H9 (cell line): ENCODE data around the gene ACSM4. TPM values are rescaled to one million over a fixed set of nuclear protein-coding genes. Genes with fewer than 3 reads are reported as not detected.

Experiments
- DNase-seq: peaks from one replicate; pipeline ENCODE4 v3.0.0-alpha.2; 2017
- H2AFZ ChIP-seq: one replicate; pipeline ENCODE4 v1.6.1; 2013; ENCODE audit warnings: mild to moderate bottlenecking, low read length, control low read depth, moderate library complexity
- H2AK5ac ChIP-seq: 2 replicates; pipeline ENCODE4 v1.6.1; 2013; ENCODE audit warnings: low read length, control low read depth, mixed read lengths; ENCODE audit not compliant: insufficient read length
- H2BK120ac ChIP-seq: one replicate; pipeline ENCODE4 v1.6.1; 2013; ENCODE audit warnings: low read depth, mild to moderate bottlenecking, low read length, control low read depth, inconsistent platforms; ENCODE audit not compliant: poor library complexity, severe bottlenecking
- H2BK12ac ChIP-seq: 2 replicates; pipeline ENCODE4 v1.6.1; 2013; ENCODE audit warnings: low read length, control low read depth, mixed read lengths, low read depth; ENCODE audit not compliant: insufficient read length
- H2BK15ac ChIP-seq: 2 replicates; pipeline ENCODE4 v1.6.1; 2013; ENCODE audit warnings: low read depth, low read length, control low read depth
- H2BK20ac ChIP-seq: one replicate; pipeline ENCODE4 v1.6.1; 2013; ENCODE audit warnings: low read depth, mild to moderate bottlenecking, low read length, control low read depth, inconsistent platforms; ENCODE audit not compliant: poor library complexity, severe bottlenecking
- H2BK5ac ChIP-seq: 2 replicates; pipeline ENCODE4 v1.6.1; 2013; ENCODE audit warnings: low read length, control low read depth, mixed read lengths; ENCODE audit not compliant: insufficient read length
- H3K14ac ChIP-seq: 2 replicates; pipeline ENCODE4 v1.6.1; 2013; ENCODE audit warnings: low read length, control low read depth; ENCODE audit not compliant: insufficient read depth
- H3K18ac ChIP-seq: 2 replicates; pipeline ENCODE4 v1.6.1; 2013; ENCODE audit warnings: low read depth, mild to moderate bottlenecking, mixed read lengths, low read length, control low read depth; ENCODE audit not compliant: insufficient read length
- H3K23ac ChIP-seq: 2 replicates; pipeline ENCODE4 v1.6.1; 2013; ENCODE audit warnings: low read length, control low read depth, mixed read lengths, low read depth; ENCODE audit not compliant: insufficient read length
- H3K23me2 ChIP-seq: 2 replicates; pipeline ENCODE4 v1.6.1; 2013; ENCODE audit warnings: low read depth, mild to moderate bottlenecking, mixed read lengths, low read length, control low read depth; ENCODE audit not compliant: insufficient read length, poor library complexity, severe bottlenecking
- H3K27ac ChIP-seq: 2 replicates; pipeline ENCODE4 v1.5.1; 2013; ENCODE audit warnings: low read length, control low read depth, mixed read lengths, low read depth; ENCODE audit not compliant: insufficient read length
- H3K27me3 ChIP-seq: 2 replicates; pipeline ENCODE4 v1.6.1; 2013; ENCODE audit warnings: low read length, control low read depth, inconsistent platforms; ENCODE audit not compliant: insufficient read depth
- H3K4ac ChIP-seq: 2 replicates; pipeline ENCODE4 v1.6.1; 2013; ENCODE audit warnings: low read depth, mild to moderate bottlenecking, control low read depth, inconsistent platforms, low read length, moderate library complexity
- H3K4me1 ChIP-seq: 2 replicates; pipeline ENCODE4 v1.6.1; 2013; ENCODE audit warnings: low read length, control low read depth, inconsistent platforms; ENCODE audit not compliant: insufficient read depth
- H3K4me2 ChIP-seq: 2 replicates; pipeline ENCODE4 v1.6.1; 2013; ENCODE audit warnings: low read length, control low read depth, mixed read lengths; ENCODE audit not compliant: insufficient read length, insufficient read depth
- H3K56ac ChIP-seq: 2 replicates; pipeline ENCODE4 v1.6.1; 2013; ENCODE audit warnings: low read depth, mild to moderate bottlenecking, mixed read lengths, low read length, control low read depth; ENCODE audit not compliant: insufficient read length
- H3K79me1 ChIP-seq: 2 replicates; pipeline ENCODE4 v1.6.1; 2013; ENCODE audit warnings: low read depth, mild to moderate bottlenecking, moderate library complexity, low read length, control low read depth, inconsistent platforms; ENCODE audit not compliant: insufficient read depth, poor library complexity, severe bottlenecking
- H3K79me2 ChIP-seq: 2 replicates; pipeline ENCODE4 v1.6.1; 2013; ENCODE audit warnings: low read length, control low read depth, inconsistent platforms; ENCODE audit not compliant: insufficient read depth
- H3K9ac ChIP-seq: 2 replicates; pipeline ENCODE4 v1.6.1; 2013; ENCODE audit warnings: low read length, control low read depth, mixed read lengths; ENCODE audit not compliant: insufficient read length; ENCODE audit errors: extremely low read depth
- H3K9me3 ChIP-seq: one replicate; pipeline ENCODE4 v1.6.1; 2013; ENCODE audit warnings: low read depth, low read length, inconsistent platforms; ENCODE audit not compliant: control insufficient read depth
- H3T11ph ChIP-seq: one replicate; pipeline ENCODE4 v1.6.1; 2013; ENCODE audit warnings: mild to moderate bottlenecking, low read length, control low read depth, inconsistent platforms
- H4K20me1 ChIP-seq: one replicate; pipeline ENCODE4 v1.6.1; 2013; ENCODE audit not compliant: control insufficient read depth, insufficient read length, insufficient read depth
- H4K5ac ChIP-seq: 2 replicates; pipeline ENCODE4 v1.6.1; 2013; ENCODE audit warnings: low read depth, mild to moderate bottlenecking, mixed read lengths, low read length, control low read depth; ENCODE audit not compliant: insufficient read length
- H4K8ac ChIP-seq: replicated peaks from 2 replicates; pipeline ENCODE4 v1.6.1; 2013; ENCODE audit warnings: low read length, control low read depth, mixed read lengths, low read depth; ENCODE audit not compliant: insufficient read length
- H4K91ac ChIP-seq: 2 replicates; pipeline ENCODE4 v1.6.1; 2013; ENCODE audit warnings: low read depth, mild to moderate bottlenecking, moderate library complexity, mixed read lengths, low read length, control low read depth; ENCODE audit not compliant: insufficient read length
- H3K27ac Mint-ChIP-seq, 3 experiments: 2 replicates in 2 of 3; 3 replicates in 1 of 3; pipeline ENCODE4 v1.8.0; 2020 to 2021; ENCODE audit warnings: mixed read lengths in 3 of 3, mild to moderate bottlenecking in 1 of 3, moderate library complexity in 1 of 3
- H3K27me3 Mint-ChIP-seq: 2 replicates; pipeline ENCODE4 v1.8.0; 2021; ENCODE audit warnings: low read depth, mild to moderate bottlenecking, moderate library complexity, mixed read lengths
- H3K36me3 Mint-ChIP-seq, 3 experiments: 2 replicates in 2 of 3; 3 replicates in 1 of 3; pipeline ENCODE4 v1.8.0; 2020 to 2021; ENCODE audit warnings: low read depth in 3 of 3, mixed read lengths in 3 of 3; ENCODE audit not compliant: insufficient read depth in 1 of 3
- H3K4me1 Mint-ChIP-seq, 2 experiments: 2 replicates each; pipeline ENCODE4 v1.8.0; 2020; ENCODE audit warnings: mixed read lengths in 2 of 2
- H3K4me3 Mint-ChIP-seq, 2 experiments: 2 replicates in 1 of 2; 3 replicates in 1 of 2; pipeline ENCODE4 v1.8.0; 2020 to 2021; ENCODE audit warnings: mild to moderate bottlenecking in 2 of 2, mixed read lengths in 2 of 2, moderate library complexity in 1 of 2
- H3K9me3 Mint-ChIP-seq, 2 experiments: 2 replicates in 1 of 2; 3 replicates in 1 of 2; pipeline ENCODE4 v1.8.0; 2020; ENCODE audit warnings: mild to moderate bottlenecking in 2 of 2, mixed read lengths in 2 of 2, moderate library complexity in 1 of 2
- CTCF ChIP-seq: fragments of 200-600 bp; sonication (generic); conservative IDR thresholded peaks from 3 replicates; pipeline ENCODE4 v1.8.0; 2021; ENCODE audit warnings: antibody characterized with exemption, mild to moderate bottlenecking
- WGBS: extraction: QIAGEN DNeasy Blood & Tissue Kit; methylation state at CpG from one replicate; pipeline ENCODE4 v1.1.7; 2013; ENCODE audit warnings: missing lambda C conversion rate, low lambda C conversion rate, mixed read lengths; ENCODE audit not compliant: insufficient read length; ENCODE audit errors: extremely low coverage; 5-methylcytosine and 5-hydroxymethylcytosine counted together
- total RNA-seq: library from RNA; stranded (reverse); gene quantifications from 2 replicates; pipeline ENCODE4 v1.2.1, GENCODE V29; 2021

ACSM4 gene
- total RNA-seq, 1 experiment from 2014 or later, result not detected

GRCh38 chr12:7292300-7292699, 11.6 kb upstream of the ACSM4 start:
- no peak for DNase-seq
- no peaks in the 10 kb centered on the region for H4K20me1 ChIP-seq
- peaks cover 3% of the 10 kb centered on the region; the same call in 1 of the 2 replicates for H3K4me1 ChIP-seq
- no CpG with 5 or more reads among the region's 2 CpGs for WGBS
- no peak overlapping the region for H2BK120ac ChIP-seq
- Mint-ChIP-seq H3K27me3 (peaks cover 1% of the 10 kb centered on the region), H3K4me1 (peaks cover 31 to 35% of the 10 kb centered on the region in 2 experiments), H3K36me3 (peaks cover 25 to 44% (median 35%) of the 10 kb centered on the region in 3 experiments), H3K4me3 (no peak overlapping the region), H3K27ac (no peak overlapping the region), H3K9me3 (peaks cover 35 to 43% of the 10 kb centered on the region in 2 experiments)
- peaks cover 18% of the 10 kb centered on the region for H3K9me3 ChIP-seq
- H3K18ac ChIP-seq, result no peak overlapping the region
- no peak for TF ChIP-seq CTCF
- H3K9ac ChIP-seq, result no peak overlapping the region
- H3K27ac ChIP-seq, result no peak overlapping the region
- no peak overlapping the region for H3K4me2 ChIP-seq
- H3K23ac ChIP-seq, result no peak overlapping the region
- no peaks in the 10 kb centered on the region for H3K79me2 ChIP-seq
- no peak overlapping the region for H3T11ph ChIP-seq
- H4K8ac ChIP-seq, result no peak overlapping the region
- no peak overlapping the region for H2BK12ac ChIP-seq
- no peak overlapping the region for H2BK15ac ChIP-seq
- no peaks in the 10 kb centered on the region for H3K79me1 ChIP-seq
- no peak overlapping the region for H2BK20ac ChIP-seq
- H3K56ac ChIP-seq, result no peak overlapping the region
- H3K23me2 ChIP-seq, result no peaks in the 10 kb centered on the region
- no peaks in the 10 kb centered on the region for H3K27me3 ChIP-seq
- no peak overlapping the region for H3K14ac ChIP-seq
- H2AK5ac ChIP-seq, result no peak overlapping the region
- no peak overlapping the region for H3K4ac ChIP-seq
- no peak overlapping the region for H2AFZ ChIP-seq
- no peak overlapping the region for H2BK5ac ChIP-seq
- H4K5ac ChIP-seq, result no peak overlapping the region
- no peak overlapping the region for H4K91ac ChIP-seq
